ENCODE results near the gene VPS39. TPM values are rescaled to one million over a fixed set of nuclear protein-coding genes. Genes with fewer than 3 reads are reported as not detected.

Gene VPS39
- total and polyA plus RNA-seq, 2 of the 13 experiments (the other 11 are each of a cell fraction or from before 2014, with no cell fraction given) = 22.9 to 32.0 TPM

DNA sequence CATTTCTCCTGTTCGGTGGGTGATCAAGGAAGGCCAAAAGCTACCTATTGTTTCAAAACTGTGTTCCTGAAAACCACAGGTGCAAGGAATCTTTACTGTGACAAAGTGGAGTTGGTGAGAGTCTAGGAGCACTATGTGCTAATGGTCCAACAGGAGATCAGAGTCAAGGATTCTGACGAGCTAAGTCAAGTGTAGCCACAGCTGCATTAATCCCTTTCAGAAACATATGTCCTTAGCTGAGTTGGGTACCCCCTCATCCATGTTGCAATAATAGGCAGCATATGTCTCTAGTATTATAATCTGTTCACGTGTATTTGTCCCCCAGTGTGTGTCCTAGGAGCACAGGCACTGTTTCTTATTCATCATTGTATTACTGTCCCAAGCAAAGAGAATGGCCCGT, 1.7 kb downstream of the VPS39 start:
- Histone ChIP-seq H3K4me3 (replicated peaks in 1 of 3; ENCODE audit: insufficient read depth in 1 of 3, low read depth in 2 of 3, low read length in 3 of 3) (peak overlapping the region in 1 of 3 experiments; percentile 2; a peak in 1 of 6 replicates), H3K4me1 (ENCODE audit: insufficient read depth, low read length) (peaks cover 23% of the 10 kb centered on the region), H3K79me2 (ENCODE audit: insufficient read depth, low read length) (peaks cover 17% of the 10 kb centered on the region), H3K9ac (ENCODE audit: insufficient read depth, low read depth, low read length) (no peak overlapping the region), H3K36me3 (replicated peaks in 1 of 2; ENCODE audit: control insufficient read depth in 1 of 2, insufficient read depth in 2 of 2, low read length in 2 of 2) (peaks cover 4 to 10% of the 10 kb centered on the region in 2 experiments), H3K27ac (ENCODE audit: extremely low read length, insufficient read depth, low read length) (no peak overlapping the region), H3K27me3 (ENCODE audit: control insufficient read depth in 1 of 2, insufficient read depth in 2 of 2, low read length in 2 of 2) (no peaks in the 10 kb centered on the region; a peak in 1 of 5 replicates), H3K9me3 (ENCODE audit: low read length) (no peaks in the 10 kb centered on the region), H4K20me1 (ENCODE audit: insufficient read depth, low read length) (no peaks in the 10 kb centered on the region), H2AFZ (ENCODE audit: low read length) (no peak overlapping the region), H3K4me2 (ENCODE audit: low read depth, low read length) (peak overlapping the region; percentile 79)
- CTCF ChIA-PET (ENCODE audit: low intra/inter-chr PET ratio, low total read pairs) = no interaction called here
- in situ Hi-C loops (cut with HindIII; ENCODE audit: extremely low pct_ligation_motif_present, low pct_unique_long_range_greater_than_20kb) (no loop called here), intact Hi-C loops (cut with micrococcal nuclease; ENCODE audit: unreplicated experiment) (no loop called here)
- no TSS peak for BruUV-seq (replicated peaks)
- WGBS (ENCODE audit: low lambda C conversion rate) = 84% methylated on average over 4 of the region's 4 CpGs
- TF ChIP-seq ZNF768 (CRISPR knock-in tag; IDR thresholded peaks at IDR 0.05) (no peak), NR2F2 (IDR thresholded peaks at IDR 0.05; ENCODE audit: borderline replicate concordance, low read depth) (no peak), REPIN1 (CRISPR knock-in tag; IDR thresholded peaks at IDR 0.05; ENCODE audit: borderline replicate concordance, low read depth) (no peak), ZNF20 (CRISPR knock-in tag; IDR thresholded peaks at IDR 0.05) (no peak), KDM5B (CRISPR knock-in tag; IDR thresholded peaks at IDR 0.05; ENCODE audit: borderline replicate concordance) (no peak), ZNF337 (CRISPR knock-in tag; IDR thresholded peaks at IDR 0.05; ENCODE audit: borderline replicate concordance, low read depth) (no peak), WIZ (CRISPR knock-in tag; IDR thresholded peaks at IDR 0.05) (no peak)
- TF ChIP-seq, protein P1, sequence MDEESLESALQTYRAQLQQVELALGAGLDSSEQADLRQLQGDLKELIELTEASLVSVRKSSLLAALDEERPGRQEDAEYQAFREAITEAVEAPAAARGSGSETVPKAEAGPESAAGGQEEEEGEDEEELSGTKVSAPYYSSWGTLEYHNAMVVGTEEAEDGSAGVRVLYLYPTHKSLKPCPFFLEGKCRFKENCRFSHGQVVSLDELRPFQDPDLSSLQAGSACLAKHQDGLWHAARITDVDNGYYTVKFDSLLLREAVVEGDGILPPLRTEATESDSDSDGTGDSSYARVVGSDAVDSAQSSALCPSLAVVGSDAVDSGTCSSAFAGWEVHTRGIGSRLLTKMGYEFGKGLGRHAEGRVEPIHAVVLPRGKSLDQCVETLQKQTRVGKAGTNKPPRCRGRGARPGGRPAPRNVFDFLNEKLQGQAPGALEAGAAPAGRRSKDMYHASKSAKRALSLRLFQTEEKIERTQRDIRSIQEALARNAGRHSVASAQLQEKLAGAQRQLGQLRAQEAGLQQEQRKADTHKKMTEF (CRISPR knock-in tag; IDR thresholded peaks at IDR 0.05) = no peak
- FAIRE-seq = no peak
- POLR2A ChIA-PET = interaction anchor here (1.0 kb wide), 1 partner anchor 12 kb away, joined by 3 read pairs; no protein-coding TSS in a partner anchor
- no peak for ATAC-seq
- no peak for DNase-seq (ENCODE audit: low spot score)

All from HepG2 (cell line).